CD14-positive monocyte (primary cell): ENCODE results near the gene OLIG3. TPM values are rescaled to one million over a fixed set of nuclear protein-coding genes. Genes with fewer than 3 reads are reported as not detected.

Experiments
- DNase-seq, 3 donors: peaks; one replicate each; pipeline ENCODE4 v3.0.0-alpha.2; 2011 to 2022
- H2AFZ ChIP-seq: 2 replicates; pipeline ENCODE4 v1.6.0; 2012; ENCODE audit warnings: mild to moderate bottlenecking, low read depth, low read length, inconsistent platforms; ENCODE audit not compliant: insufficient read depth, poor library complexity, severe bottlenecking
- H3K27ac ChIP-seq, 2 donors: 1 replicate in 1 of 2; 2 replicates in 1 of 2; pipeline ENCODE4 v1.5.1; 2012 to 2013; ENCODE audit warnings: low read length in 2 of 2, control low read depth in 1 of 2, inconsistent platforms in 1 of 2, low read depth in 1 of 2, mild to moderate bottlenecking in 1 of 2
- H3K27me3 ChIP-seq, 2 donors: one replicate each; pipeline versions ENCODE4 v1.6.0 to v1.6.1; 2011 to 2013; ENCODE audit warnings: low read length in 2 of 2; ENCODE audit not compliant: control insufficient read depth in 2 of 2, insufficient read depth in 2 of 2
- H3K36me3 ChIP-seq, 2 donors: replicated peaks in 1 of 2; 1 replicate in 1 of 2; 2 replicates in 1 of 2; pipeline versions ENCODE4 v1.5.1 to v1.6.1; 2012 to 2013; ENCODE audit warnings: low read length in 2 of 2, control low read depth in 1 of 2, inconsistent platforms in 1 of 2, mild to moderate bottlenecking in 1 of 2; ENCODE audit not compliant: insufficient read depth in 2 of 2, control insufficient read depth in 1 of 2
- H3K4me1 ChIP-seq, 2 donors: 1 replicate in 1 of 2; 2 replicates in 1 of 2; pipeline versions ENCODE4 v1.5.1 to v1.6.1; 2012 to 2013; ENCODE audit warnings: low read length in 2 of 2, control low read depth in 1 of 2, inconsistent platforms in 1 of 2, mild to moderate bottlenecking in 1 of 2, moderate library complexity in 1 of 2; ENCODE audit not compliant: insufficient read depth in 2 of 2, control insufficient read depth in 1 of 2
- H3K4me2 ChIP-seq: replicated peaks from 2 replicates; pipeline ENCODE3; 2012; ENCODE audit warnings: low read length, moderate library complexity, mild to moderate bottlenecking; ENCODE audit not compliant: poor library complexity, severe bottlenecking; ENCODE audit errors: extremely low read depth
- H3K4me3 ChIP-seq, 3 experiments: fragments of 200-600 bp in 1 of 3; sonication (generic) in 1 of 3; replicated peaks in 1 of 3; 1 replicate in 2 of 3; 2 replicates in 1 of 3; pipeline ENCODE4 v1.5.1; 2011 to 2013; ENCODE audit warnings: low read length in 3 of 3, mild to moderate bottlenecking in 3 of 3, control low read depth in 2 of 3, low read depth in 2 of 3, inconsistent platforms in 1 of 3, moderate library complexity in 1 of 3
- H3K79me2 ChIP-seq: 2 replicates; pipeline ENCODE4 v1.6.0; 2012; ENCODE audit warnings: mild to moderate bottlenecking, control low read depth, inconsistent platforms, low read length, moderate library complexity; ENCODE audit not compliant: insufficient read depth
- H3K9ac ChIP-seq: 2 replicates; pipeline ENCODE4 v1.6.0; 2017; ENCODE audit warnings: low read length, mild to moderate bottlenecking; ENCODE audit not compliant: insufficient read depth, poor library complexity, severe bottlenecking
- H3K9me3 ChIP-seq, 2 donors: replicated peaks in 1 of 2; 1 replicate in 1 of 2; 2 replicates in 1 of 2; pipeline versions ENCODE4 v1.5.1 to v1.6.1; 2012 to 2013; ENCODE audit warnings: low read length in 2 of 2, control low read depth in 1 of 2; ENCODE audit not compliant: control insufficient read depth in 1 of 2, insufficient read depth in 1 of 2
- H4K20me1 ChIP-seq: 2 replicates; pipeline ENCODE4 v1.6.0; 2012; ENCODE audit warnings: mild to moderate bottlenecking, low read length, control low read depth, moderate library complexity; ENCODE audit not compliant: insufficient read depth
- H3K27ac Mint-ChIP-seq, 7 donors: one replicate each; pipeline ENCODE4 v1.8.0; 2020; ENCODE audit warnings: mild to moderate bottlenecking in 7 of 7, mixed read lengths in 7 of 7, moderate library complexity in 6 of 7, inconsistent platforms in 2 of 7
- H3K27me3 Mint-ChIP-seq, 3 donors: one replicate each; pipeline ENCODE4 v1.8.0; 2021 to 2022; ENCODE audit warnings: low read depth in 3 of 3, mild to moderate bottlenecking in 3 of 3, mixed read lengths in 3 of 3, moderate library complexity in 3 of 3, inconsistent platforms in 1 of 3
- H3K36me3 Mint-ChIP-seq, 2 donors: one replicate each; pipeline ENCODE4 v1.8.0; 2020; ENCODE audit warnings: mixed read lengths in 2 of 2, inconsistent platforms in 1 of 2, mild to moderate bottlenecking in 1 of 2
- H3K4me1 Mint-ChIP-seq: one replicate; pipeline ENCODE4 v1.8.0; 2020; ENCODE audit warnings: mild to moderate bottlenecking, mixed read lengths
- H3K4me3 Mint-ChIP-seq, 2 donors: one replicate each; pipeline ENCODE4 v1.8.0; 2020; ENCODE audit warnings: mild to moderate bottlenecking in 2 of 2, mixed read lengths in 2 of 2, moderate library complexity in 1 of 2
- H3K9me3 Mint-ChIP-seq, 7 donors: one replicate each; pipeline ENCODE4 v1.8.0; 2020 to 2022; ENCODE audit warnings: mixed read lengths in 7 of 7, mild to moderate bottlenecking in 6 of 7, moderate library complexity in 6 of 7, inconsistent platforms in 2 of 7
- WGBS: methylation state at CpG from one replicate; pipeline ENCODE4 v1.1.5; 2013; ENCODE audit warnings: missing lambda C conversion rate; ENCODE audit not compliant: insufficient coverage; 5-methylcytosine and 5-hydroxymethylcytosine counted together
- intact Hi-C, 2 donors: fragments of 100-400 bp; cut with micrococcal nuclease; formaldehyde crosslinking; loops; one replicate each; pipeline versions ENCODE4 v1.15.0 to v1.15.1; 2023
- polyA plus RNA-seq, 3 donors: library from polyadenylated mRNA; depleted of rRNA in 1 of 3; unstranded in 2 of 3; stranded (reverse) in 1 of 3; fragments of 300-500 nt in 2 of 3; fragments of >200 nt in 1 of 3; fragmentation: Illumina TruSeq in 2 of 3; gene quantifications; 1 replicate in 2 of 3; 2 replicates in 1 of 3; pipeline ENCODE4 v1.2.3, GENCODE V29; 2012 to 2021
- TF ChIP-seq, protein P1 (sequence below): fragments of 200-600 bp; IDR thresholded peaks from one replicate; pipeline ENCODE4 v1.8.0; 2022; ENCODE audit warnings: antibody characterized with exemption, mild to moderate bottlenecking

Gene OLIG3
- polyA plus RNA-seq, 3 donors: not detected

DNA sequence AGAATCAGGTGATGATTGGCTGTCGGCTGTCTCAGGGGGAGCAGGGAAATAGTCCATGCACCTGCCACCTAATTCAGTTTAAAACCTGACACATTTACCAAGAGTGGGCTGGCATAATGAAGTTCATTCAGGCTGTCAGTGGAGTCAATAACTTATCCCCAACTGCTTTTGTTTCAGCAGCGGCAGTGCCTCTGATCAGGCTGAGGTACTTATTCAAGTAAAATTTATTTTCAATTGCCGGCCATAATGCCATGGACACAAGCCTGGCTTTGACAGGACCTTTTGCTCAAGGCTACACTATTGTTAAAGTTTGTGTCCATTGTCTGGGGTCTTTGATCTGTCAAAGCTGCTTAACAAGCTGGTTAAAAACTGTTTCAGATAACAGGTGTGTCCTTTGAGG, 20.6 kb downstream of the OLIG3 start:
- TF ChIP-seq, protein P1, sequence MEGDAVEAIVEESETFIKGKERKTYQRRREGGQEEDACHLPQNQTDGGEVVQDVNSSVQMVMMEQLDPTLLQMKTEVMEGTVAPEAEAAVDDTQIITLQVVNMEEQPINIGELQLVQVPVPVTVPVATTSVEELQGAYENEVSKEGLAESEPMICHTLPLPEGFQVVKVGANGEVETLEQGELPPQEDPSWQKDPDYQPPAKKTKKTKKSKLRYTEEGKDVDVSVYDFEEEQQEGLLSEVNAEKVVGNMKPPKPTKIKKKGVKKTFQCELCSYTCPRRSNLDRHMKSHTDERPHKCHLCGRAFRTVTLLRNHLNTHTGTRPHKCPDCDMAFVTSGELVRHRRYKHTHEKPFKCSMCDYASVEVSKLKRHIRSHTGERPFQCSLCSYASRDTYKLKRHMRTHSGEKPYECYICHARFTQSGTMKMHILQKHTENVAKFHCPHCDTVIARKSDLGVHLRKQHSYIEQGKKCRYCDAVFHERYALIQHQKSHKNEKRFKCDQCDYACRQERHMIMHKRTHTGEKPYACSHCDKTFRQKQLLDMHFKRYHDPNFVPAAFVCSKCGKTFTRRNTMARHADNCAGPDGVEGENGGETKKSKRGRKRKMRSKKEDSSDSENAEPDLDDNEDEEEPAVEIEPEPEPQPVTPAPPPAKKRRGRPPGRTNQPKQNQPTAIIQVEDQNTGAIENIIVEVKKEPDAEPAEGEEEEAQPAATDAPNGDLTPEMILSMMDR: no peak
- no peaks in the 10 kb centered on the region for H3K36me3 Mint-ChIP-seq
- H3K27me3 ChIP-seq: peaks cover 55 to 65% of the 10 kb centered on the region in 2 donors
- H3K79me2 ChIP-seq: no peaks in the 10 kb centered on the region
- H3K9ac ChIP-seq: no peak overlapping the region
- peaks cover 0 to 1% (median 0%) of the 10 kb centered on the region in 7 donors for H3K9me3 Mint-ChIP-seq
- H3K4me3 Mint-ChIP-seq: peak overlapping the region in 1 of 2 donors; percentile 28
- no peaks in the 10 kb centered on the region for H4K20me1 ChIP-seq
- H3K4me1 ChIP-seq: no peaks in the 10 kb centered on the region
- WGBS: 100% methylated on average over 1 of the region's 3 CpGs
- H3K4me3 ChIP-seq: no peak overlapping the region
- no peaks in the 10 kb centered on the region for H3K4me1 Mint-ChIP-seq
- H2AFZ ChIP-seq: no peak overlapping the region
- H3K27ac ChIP-seq: no peak overlapping the region
- H3K27me3 Mint-ChIP-seq: peaks cover 32 to 54% (median 48%) of the 10 kb centered on the region in 3 donors
- intact Hi-C loops: no loop called here
- H3K9me3 ChIP-seq: no peaks in the 10 kb centered on the region
- no peak overlapping the region for H3K4me2 ChIP-seq
- no peaks in the 10 kb centered on the region for H3K36me3 ChIP-seq
- no peak overlapping the region for H3K27ac Mint-ChIP-seq
- no peak for DNase-seq

DNA sequence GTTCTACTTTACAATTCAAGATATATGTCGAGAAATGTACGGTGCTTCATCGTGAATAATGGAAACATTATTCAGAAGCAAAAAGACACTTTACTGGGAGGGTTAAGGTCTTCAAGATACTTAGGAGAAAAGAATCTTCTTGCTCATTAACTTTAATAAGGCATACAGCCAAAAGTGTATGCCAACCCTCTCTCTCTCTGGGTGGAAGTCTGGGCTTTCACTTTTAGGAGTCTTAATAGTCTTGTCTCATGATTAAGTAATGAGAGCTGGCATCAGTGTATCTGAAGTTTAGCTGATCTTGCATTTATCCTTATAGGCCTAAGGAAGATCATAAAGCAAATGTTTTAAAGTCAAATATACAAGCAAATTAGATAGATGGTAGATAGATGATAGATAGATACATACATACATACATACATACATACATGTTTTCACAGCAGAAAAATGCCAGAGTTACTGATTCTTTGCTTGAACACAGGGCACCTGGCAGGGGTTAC, 21.5 kb downstream of the OLIG3 start:
- no peak overlapping the region for H3K9ac ChIP-seq
- intact Hi-C loops: no loop called here
- no CpG with 5 or more reads among the region's 3 CpGs for WGBS

More for the DNA sequence above, 21.5 kb downstream of the OLIG3 start:
- Histone ChIP-seq H2AFZ (no peak overlapping the region), H3K4me2 (no peak overlapping the region), H3K27ac (no peak overlapping the region), H3K9me3 (no peaks in the 10 kb centered on the region), H4K20me1 (no peaks in the 10 kb centered on the region), H3K36me3 (no peaks in the 10 kb centered on the region), H3K79me2 (no peaks in the 10 kb centered on the region), H3K4me1 (no peaks in the 10 kb centered on the region), H3K4me3 (no peak overlapping the region), H3K27me3 (peaks cover 50 to 61% of the 10 kb centered on the region in 2 donors)
- no peak for DNase-seq
- Mint-ChIP-seq H3K9me3 (peaks cover 0 to 1% (median 0%) of the 10 kb centered on the region in 7 donors), H3K4me3 (no peak overlapping the region), H3K27ac (no peak overlapping the region), H3K36me3 (no peaks in the 10 kb centered on the region), H3K27me3 (peaks cover 30 to 50% (median 43%) of the 10 kb centered on the region in 3 donors), H3K4me1 (no peaks in the 10 kb centered on the region)
- TF ChIP-seq, protein P1: no peak
